Astrocyte (in vitro differentiated cells and primary cell): ENCODE results near the gene XG. TPM values are rescaled to one million over a fixed set of nuclear protein-coding genes. Genes with fewer than 3 reads are reported as not detected.
A peak's percentile ranks its signal among the peaks of the same experiment; 100 is the strongest.

Experiments
- DNase-seq: peaks from one replicate; pipeline ENCODE4 v3.0.0-alpha.2; 2010; ENCODE audit warnings: low read depth
- FAIRE-seq: peaks from 2 replicates; lab custom pipeline; 2011; peaks lifted over from hg19 to GRCh38; lab: Jason Lieb, UNC
- H2AFZ ChIP-seq: 2 replicates; pipeline ENCODE4 v1.6.0; 2012; ENCODE audit warnings: low read depth, low read length, inconsistent platforms
- H3K27ac ChIP-seq: 2 replicates; pipeline ENCODE4 v1.5.1; 2011; ENCODE audit warnings: low read depth, low read length, inconsistent platforms
- H3K27me3 ChIP-seq: 2 replicates; pipeline ENCODE4 v1.6.0; 2011; ENCODE audit warnings: low read length, inconsistent platforms; ENCODE audit not compliant: insufficient read depth
- H3K36me3 ChIP-seq: 2 replicates; pipeline ENCODE4 v1.5.1; 2011; ENCODE audit warnings: low read length, inconsistent platforms; ENCODE audit not compliant: insufficient read depth
- H3K4me1 ChIP-seq: 2 replicates; pipeline ENCODE4 v1.5.1; 2011; ENCODE audit warnings: low read length, inconsistent platforms; ENCODE audit not compliant: insufficient read depth
- H3K4me2 ChIP-seq: 2 replicates; pipeline ENCODE4 v1.6.0; 2012; ENCODE audit warnings: low read length, inconsistent platforms
- H3K4me3 ChIP-seq: 2 replicates; pipeline ENCODE4 v1.5.1; 2011; ENCODE audit warnings: low read depth, mild to moderate bottlenecking, low read length, inconsistent platforms; ENCODE audit not compliant: insufficient read depth
- H3K79me2 ChIP-seq: 2 replicates; pipeline ENCODE4 v1.6.0; 2012; ENCODE audit warnings: mild to moderate bottlenecking, low read length, inconsistent platforms; ENCODE audit not compliant: insufficient read depth
- H3K9ac ChIP-seq: 2 replicates; pipeline ENCODE4 v1.6.0; 2012; ENCODE audit warnings: mild to moderate bottlenecking, low read length, inconsistent platforms
- H3K9me3 ChIP-seq: 2 replicates; pipeline ENCODE4 v1.5.1; 2012; ENCODE audit warnings: low read depth, mild to moderate bottlenecking, low read length, inconsistent platforms; ENCODE audit not compliant: insufficient read depth
- H4K20me1 ChIP-seq: 2 replicates; pipeline ENCODE4 v1.6.0; 2012; ENCODE audit warnings: low read length, inconsistent platforms; ENCODE audit not compliant: insufficient read depth
- H3K27ac Mint-ChIP-seq: one replicate; pipeline ENCODE4 v1.8.0; 2021; ENCODE audit warnings: mild to moderate bottlenecking, mixed read lengths; ENCODE audit not compliant: unreplicated experiment
- H3K27me3 Mint-ChIP-seq: one replicate; pipeline ENCODE4 v1.8.0; 2021; ENCODE audit warnings: low read depth, mixed read lengths; ENCODE audit not compliant: unreplicated experiment
- H3K36me3 Mint-ChIP-seq: one replicate; pipeline ENCODE4 v1.8.0; 2021; ENCODE audit warnings: low read depth, mixed read lengths; ENCODE audit not compliant: unreplicated experiment
- H3K4me1 Mint-ChIP-seq: one replicate; pipeline ENCODE4 v1.8.0; 2021; ENCODE audit warnings: low read depth, mixed read lengths; ENCODE audit not compliant: unreplicated experiment
- H3K4me3 Mint-ChIP-seq: one replicate; pipeline ENCODE4 v1.8.0; 2021; ENCODE audit warnings: mild to moderate bottlenecking, moderate library complexity, mixed read lengths; ENCODE audit not compliant: unreplicated experiment
- H3K9me3 Mint-ChIP-seq: one replicate; pipeline ENCODE4 v1.8.0; 2021; ENCODE audit warnings: mild to moderate bottlenecking, mixed read lengths; ENCODE audit not compliant: unreplicated experiment
- EZH2 ChIP-seq: IDR thresholded peaks from 2 replicates; pipeline ENCODE4 v1.6.1; 2012; ENCODE audit warnings: mild to moderate bottlenecking, low read length, inconsistent platforms; ENCODE audit not compliant: insufficient read depth
- total RNA-seq: library from RNA; stranded (reverse); gene quantifications from 2 replicates; pipeline ENCODE4 v1.2.1, GENCODE V29; 2021
- TF ChIP-seq, protein P1 (sequence below): IDR thresholded peaks from 2 replicates; pipeline ENCODE4 v1.5.1; 2011; ENCODE audit warnings: low read depth, mild to moderate bottlenecking, inconsistent platforms, low read length, moderate library complexity; ENCODE audit not compliant: insufficient read depth

The XG gene
- total RNA-seq, 1 donor from 2014 or later = 0.30 TPM

DNA sequence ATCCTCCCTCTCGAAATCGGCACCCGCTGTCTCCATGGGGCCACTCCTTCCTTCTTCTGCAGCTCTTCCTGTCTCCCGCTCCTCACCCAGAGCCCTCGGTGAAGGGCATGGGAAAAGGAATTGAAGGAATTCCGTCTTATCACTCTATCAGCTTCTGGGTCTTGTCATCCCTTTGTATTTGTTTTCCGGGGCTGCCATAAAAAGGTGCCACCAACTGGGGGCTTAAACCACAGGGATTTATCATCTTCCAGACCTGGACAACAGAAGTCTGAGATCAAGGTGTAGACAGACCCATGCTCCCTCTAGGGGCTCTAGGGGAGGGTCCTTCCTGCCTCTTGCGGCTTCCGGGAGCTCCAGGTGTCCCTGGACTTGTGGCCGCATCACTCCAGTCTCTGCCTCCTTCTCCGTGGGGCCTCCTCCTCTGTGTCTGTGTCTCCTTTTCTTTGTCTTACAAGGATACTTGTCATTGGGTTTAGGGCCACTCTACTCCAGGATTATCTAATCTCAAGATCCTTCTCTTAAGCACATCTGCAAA is 36.7 kb upstream of the XG start:
- no peak overlapping the region for H3K4me3 Mint-ChIP-seq
- no peaks in the 10 kb centered on the region for H3K9me3 ChIP-seq
- H3K36me3 Mint-ChIP-seq = peaks cover 29% of the 10 kb centered on the region
- no peaks in the 10 kb centered on the region for H3K27me3 Mint-ChIP-seq
- no peak overlapping the region for H3K9ac ChIP-seq
- H3K36me3 ChIP-seq = peaks cover 46% of the 10 kb centered on the region
- peaks cover 55% of the 10 kb centered on the region for H4K20me1 ChIP-seq
- H2AFZ ChIP-seq = no peak overlapping the region
- TF ChIP-seq EZH2 = no peak
- TF ChIP-seq, protein P1, sequence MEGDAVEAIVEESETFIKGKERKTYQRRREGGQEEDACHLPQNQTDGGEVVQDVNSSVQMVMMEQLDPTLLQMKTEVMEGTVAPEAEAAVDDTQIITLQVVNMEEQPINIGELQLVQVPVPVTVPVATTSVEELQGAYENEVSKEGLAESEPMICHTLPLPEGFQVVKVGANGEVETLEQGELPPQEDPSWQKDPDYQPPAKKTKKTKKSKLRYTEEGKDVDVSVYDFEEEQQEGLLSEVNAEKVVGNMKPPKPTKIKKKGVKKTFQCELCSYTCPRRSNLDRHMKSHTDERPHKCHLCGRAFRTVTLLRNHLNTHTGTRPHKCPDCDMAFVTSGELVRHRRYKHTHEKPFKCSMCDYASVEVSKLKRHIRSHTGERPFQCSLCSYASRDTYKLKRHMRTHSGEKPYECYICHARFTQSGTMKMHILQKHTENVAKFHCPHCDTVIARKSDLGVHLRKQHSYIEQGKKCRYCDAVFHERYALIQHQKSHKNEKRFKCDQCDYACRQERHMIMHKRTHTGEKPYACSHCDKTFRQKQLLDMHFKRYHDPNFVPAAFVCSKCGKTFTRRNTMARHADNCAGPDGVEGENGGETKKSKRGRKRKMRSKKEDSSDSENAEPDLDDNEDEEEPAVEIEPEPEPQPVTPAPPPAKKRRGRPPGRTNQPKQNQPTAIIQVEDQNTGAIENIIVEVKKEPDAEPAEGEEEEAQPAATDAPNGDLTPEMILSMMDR = no peak
- no peaks in the 10 kb centered on the region for H3K9me3 Mint-ChIP-seq
- H3K4me1 ChIP-seq = peaks cover 7% of the 10 kb centered on the region
- peaks cover 67% of the 10 kb centered on the region for H3K79me2 ChIP-seq
- DNase-seq (no peak), FAIRE-seq (no peak)
- peaks cover 12% of the 10 kb centered on the region for H3K4me1 Mint-ChIP-seq
- no peak overlapping the region for H3K4me2 ChIP-seq
- no peak overlapping the region for H3K27ac Mint-ChIP-seq
- H3K27ac ChIP-seq = no peak overlapping the region
- no peaks in the 10 kb centered on the region for H3K27me3 ChIP-seq
- no peak overlapping the region for H3K4me3 ChIP-seq

- H3K4me1 Mint-ChIP-seq = peaks cover 4% of the 10 kb centered on the region
- H3K27ac Mint-ChIP-seq = no peak overlapping the region
- Histone ChIP-seq H3K27ac (no peak overlapping the region), H3K4me1 (no peaks in the 10 kb centered on the region), H3K9ac (no peak overlapping the region), H3K27me3 (no peaks in the 10 kb centered on the region), H3K36me3 (peaks cover 53% of the 10 kb centered on the region), H3K4me3 (no peak overlapping the region), H2AFZ (no peak overlapping the region), H3K79me2 (peaks cover 52% of the 10 kb centered on the region), H4K20me1 (peaks cover 39% of the 10 kb centered on the region), H3K9me3 (no peaks in the 10 kb centered on the region), H3K4me2 (no peak overlapping the region)
- H3K9me3 Mint-ChIP-seq = no peaks in the 10 kb centered on the region
- no peak for TF ChIP-seq EZH2
- TF ChIP-seq, protein P1 = no peak
- H3K4me3 Mint-ChIP-seq = no peak overlapping the region
- peaks cover 36% of the 10 kb centered on the region for H3K36me3 Mint-ChIP-seq
- no peak for DNase-seq
- no peaks in the 10 kb centered on the region for H3K27me3 Mint-ChIP-seq
- no peak for FAIRE-seq
These were observed 34.5 kb upstream of the XG start for GRCh38 chrX:2717312-2717711.

- peaks cover 4% of the 10 kb centered on the region for H3K4me1 Mint-ChIP-seq
- Histone ChIP-seq H3K36me3 (peaks cover 56% of the 10 kb centered on the region), H3K9me3 (no peaks in the 10 kb centered on the region), H3K27ac (no peak overlapping the region), H3K4me2 (no peak overlapping the region), H2AFZ (no peak overlapping the region), H3K9ac (no peak overlapping the region), H3K4me1 (no peaks in the 10 kb centered on the region), H3K4me3 (no peak overlapping the region), H3K79me2 (peaks cover 37% of the 10 kb centered on the region), H3K27me3 (no peaks in the 10 kb centered on the region), H4K20me1 (peaks cover 24% of the 10 kb centered on the region)
- H3K9me3 Mint-ChIP-seq = no peaks in the 10 kb centered on the region
- FAIRE-seq (no peak), DNase-seq (no peak)
- H3K36me3 Mint-ChIP-seq = peaks cover 40% of the 10 kb centered on the region
- H3K4me3 Mint-ChIP-seq = no peak overlapping the region
- peak overlapping the region; percentile 54 for H3K27ac Mint-ChIP-seq
- no peaks in the 10 kb centered on the region for H3K27me3 Mint-ChIP-seq
- no peak for TF ChIP-seq EZH2
- TF ChIP-seq, protein P1 = no peak
These were observed 33.0 kb upstream of the XG start for GRCh38 chrX:2718821-2719220.
